H1 (cell line): ENCODE measurements around the gene DCAF16. TPM values are rescaled to one million over a fixed set of nuclear protein-coding genes. Genes with fewer than 3 reads are reported as not detected.

Experiments used
- CTCF ChIA-PET: fragments of 300-600 bp; sonication (Branson Sonifier 250); formaldehyde crosslinking; loops from one replicate; lab custom pipeline; 2021; ENCODE audit not compliant: partially characterized antibody; lab: Charles Lee
- POLR2A ChIA-PET: fragments of 300-600 bp; sonication (Branson Sonifier 250); formaldehyde crosslinking; loops from one replicate; lab custom pipeline; 2021; ENCODE audit warnings: inconsistent platforms; ENCODE audit not compliant: partially characterized antibody; lab: Charles Lee
- DNase-seq, 2 experiments: peaks; one replicate each; pipeline versions ENCODE4 v3.0.0 to v3.0.0-alpha.2; 2010 to 2022; ENCODE audit warnings: low spot score in 2 of 2, low read depth in 1 of 2, mixed read lengths in 1 of 2
- FAIRE-seq: peaks from 2 replicates; lab custom pipeline; 2011; peaks lifted over from hg19 to GRCh38; lab: Jason Lieb, UNC
- H2AFZ ChIP-seq: 2 replicates; pipeline ENCODE4 v1.8.1; 2012; ENCODE audit warnings: low read length, inconsistent platforms
- H2AK5ac ChIP-seq: 2 replicates; pipeline ENCODE4 v1.6.1; 2013; ENCODE audit warnings: low read depth, low read length
- H2BK120ac ChIP-seq: replicated peaks from 2 replicates; pipeline ENCODE3; 2013; ENCODE audit warnings: low read depth, low read length, inconsistent platforms
- H2BK12ac ChIP-seq: 2 replicates; pipeline ENCODE4 v1.6.1; 2013; ENCODE audit warnings: low read depth, low read length
- H2BK15ac ChIP-seq: 2 replicates; pipeline ENCODE4 v1.6.1; 2013; ENCODE audit warnings: low read length
- H2BK20ac ChIP-seq: 2 replicates; pipeline ENCODE4 v1.6.1; 2013; ENCODE audit warnings: low read length
- H2BK5ac ChIP-seq: 2 replicates; pipeline ENCODE4 v1.6.1; 2013; ENCODE audit warnings: low read depth, low read length
- H3K14ac ChIP-seq: 2 replicates; pipeline ENCODE4 v1.6.1; 2013; ENCODE audit warnings: inconsistent platforms; ENCODE audit not compliant: insufficient read length
- H3K18ac ChIP-seq: 2 replicates; pipeline ENCODE4 v1.6.1; 2013; ENCODE audit warnings: low read length; ENCODE audit errors: extremely low read depth
- H3K23ac ChIP-seq: 2 replicates; pipeline ENCODE4 v1.6.1; 2013; ENCODE audit warnings: inconsistent platforms; ENCODE audit not compliant: insufficient read length
- H3K23me2 ChIP-seq: 2 replicates; pipeline ENCODE4 v1.6.1; 2013; ENCODE audit warnings: low read depth, low read length
- H3K27ac ChIP-seq: 2 replicates; pipeline ENCODE4 v1.6.1; 2011; ENCODE audit warnings: low read depth, low read length, inconsistent platforms
- H3K27me3 ChIP-seq, 4 experiments: replicated peaks in 1 of 4; 1 replicate in 1 of 4; 2 replicates in 3 of 4; pipeline versions ENCODE4 v1.6.1 to v1.8.1; 2011 to 2013; ENCODE audit warnings: low read length in 3 of 4, mild to moderate bottlenecking in 3 of 4, inconsistent platforms in 2 of 4, mixed read lengths in 2 of 4, moderate library complexity in 1 of 4; ENCODE audit not compliant: control insufficient read depth in 3 of 4, insufficient read depth in 3 of 4; ENCODE audit errors: extremely low read depth in 1 of 4
- H3K36me3 ChIP-seq, 4 experiments: 2 replicates each; pipeline versions ENCODE4 v1.6.1 to v1.8.1; 2011 to 2013; ENCODE audit warnings: mild to moderate bottlenecking in 4 of 4, low read length in 3 of 4, moderate library complexity in 2 of 4, control low read depth in 1 of 4, inconsistent platforms in 1 of 4; ENCODE audit not compliant: insufficient read depth in 4 of 4, control insufficient read depth in 2 of 4
- H3K4ac ChIP-seq: replicated peaks from 2 replicates; pipeline ENCODE3; 2013; ENCODE audit warnings: low read length, low read depth, mixed read lengths, inconsistent platforms; ENCODE audit not compliant: insufficient read length
- H3K4me1 ChIP-seq, 4 experiments: replicated peaks in 1 of 4; 1 replicate in 1 of 4; 2 replicates in 3 of 4; pipeline versions ENCODE4 v1.6.1 to v1.8.1; 2011 to 2013; ENCODE audit warnings: low read length in 3 of 4, inconsistent platforms in 2 of 4, mixed read lengths in 1 of 4; ENCODE audit not compliant: insufficient read depth in 4 of 4, control insufficient read depth in 3 of 4
- H3K4me2 ChIP-seq, 2 experiments: 2 replicates each; pipeline versions ENCODE4 v1.6.1 to v1.8.1; 2011 to 2013; ENCODE audit warnings: low read depth in 2 of 2, low read length in 2 of 2, control low read depth in 1 of 2, inconsistent platforms in 1 of 2, mild to moderate bottlenecking in 1 of 2; ENCODE audit not compliant: insufficient read depth in 1 of 2
- H3K4me3 ChIP-seq, 4 experiments: fragments of 200-600, 300-600 bp in 1 of 4; sonication (generic), shearing (Covaris generic), sonication (Bioruptor Twin) in 1 of 4; 2 replicates each; pipeline versions ENCODE4 v1.5.1 to v1.8.1; 2011 to 2016; ENCODE audit warnings: low read length in 4 of 4, low read depth in 3 of 4, control low read depth in 2 of 4, inconsistent platforms in 2 of 4, mild to moderate bottlenecking in 2 of 4, mixed read lengths in 1 of 4, moderate library complexity in 1 of 4; ENCODE audit not compliant: insufficient read depth in 2 of 4; ENCODE audit errors: extremely low read depth in 1 of 4
- H3K56ac ChIP-seq: replicated peaks from 2 replicates; pipeline ENCODE3; 2013; ENCODE audit warnings: low read depth, mild to moderate bottlenecking, mixed read lengths, low read length, inconsistent platforms; ENCODE audit not compliant: insufficient read length
- H3K79me1 ChIP-seq: 2 replicates; pipeline ENCODE4 v1.6.1; 2013; ENCODE audit warnings: low read depth, low read length, control low read depth
- H3K79me2 ChIP-seq, 2 experiments: 2 replicates each; pipeline versions ENCODE4 v1.6.1 to v1.8.1; 2012 to 2013; ENCODE audit warnings: low read length in 2 of 2, mild to moderate bottlenecking in 2 of 2, inconsistent platforms in 1 of 2; ENCODE audit not compliant: insufficient read depth in 2 of 2, control insufficient read depth in 1 of 2
- H3K9ac ChIP-seq, 4 experiments: replicated peaks in 1 of 4; 1 replicate in 1 of 4; 2 replicates in 3 of 4; pipeline versions ENCODE4 v1.6.1 to v1.8.1; 2011 to 2013; ENCODE audit warnings: low read depth in 3 of 4, low read length in 3 of 4, control low read depth in 2 of 4, mild to moderate bottlenecking in 2 of 4, moderate library complexity in 2 of 4, inconsistent platforms in 1 of 4; ENCODE audit errors: extremely low read depth in 1 of 4
- H3K9me3 ChIP-seq, 2 experiments: 2 replicates each; pipeline versions ENCODE4 v1.6.1 to v1.8.1; 2012 to 2013; ENCODE audit warnings: mild to moderate bottlenecking in 2 of 2, moderate library complexity in 2 of 2, control low read depth in 1 of 2, inconsistent platforms in 1 of 2, low read depth in 1 of 2, low read length in 1 of 2, mixed read lengths in 1 of 2; ENCODE audit not compliant: insufficient read depth in 2 of 2
- H4K20me1 ChIP-seq, 2 experiments: replicated peaks in 1 of 2; 2 replicates each; pipeline versions ENCODE3 to v1.8.1; 2011 to 2013; ENCODE audit warnings: inconsistent platforms in 2 of 2, low read length in 2 of 2, mild to moderate bottlenecking in 1 of 2; ENCODE audit not compliant: insufficient read depth in 2 of 2, control insufficient read depth in 1 of 2
- H4K5ac ChIP-seq: 2 replicates; pipeline ENCODE4 v1.6.1; 2013; ENCODE audit warnings: low read length, low read depth, mixed read lengths, inconsistent platforms; ENCODE audit not compliant: insufficient read length
- H4K8ac ChIP-seq: 2 replicates; pipeline ENCODE4 v1.8.0; 2013; ENCODE audit warnings: mild to moderate bottlenecking, moderate library complexity, low read length, inconsistent platforms; ENCODE audit not compliant: insufficient read depth; ENCODE audit errors: extremely low read depth
- H4K91ac ChIP-seq: replicated peaks from 2 replicates; pipeline ENCODE3; 2013; ENCODE audit warnings: low read length, mixed read lengths, inconsistent platforms; ENCODE audit not compliant: insufficient read length
- CBX8 ChIP-seq: fragments of 300-800, 300-1000 bp; sonication (generic); IDR thresholded peaks from 2 replicates; pipeline ENCODE4 v1.7.1; 2016; ENCODE audit warnings: low read depth, low read length, borderline replicate concordance
- FOSL1 ChIP-seq: IDR thresholded peaks from 2 replicates; pipeline ENCODE4 v1.6.1; 2011; ENCODE audit warnings: mild to moderate bottlenecking, low read depth, low read length, moderate library complexity; ENCODE audit not compliant: insufficient read depth
- HDAC2 ChIP-seq, 2 experiments: fragments of 300-600 bp in 1 of 2; sonication (generic) in 1 of 2; IDR thresholded peaks; 2 replicates each; pipeline ENCODE4 v1.6.1; 2011 to 2012; ENCODE audit warnings: low read depth in 2 of 2, low read length in 2 of 2, mild to moderate bottlenecking in 2 of 2, moderate library complexity in 2 of 2, borderline replicate concordance in 1 of 2, inconsistent platforms in 1 of 2
- KDM4A ChIP-seq: IDR thresholded peaks from one replicate; pipeline ENCODE4 v1.7.1; 2012; ENCODE audit warnings: low read depth, mild to moderate bottlenecking, moderate library complexity, low read length, inconsistent platforms; ENCODE audit not compliant: severe bottlenecking
- MAFK ChIP-seq: IDR thresholded peaks from 2 replicates; pipeline ENCODE4 v1.6.1; 2012; ENCODE audit warnings: low read depth, mild to moderate bottlenecking, improper control_type of control experiment, low read length
- POLR2AphosphoS5 ChIP-seq: IDR thresholded peaks from 2 replicates; pipeline ENCODE4 v1.6.1; 2011; ENCODE audit warnings: low read depth, low read length
- SRF ChIP-seq: IDR thresholded peaks from 2 replicates; pipeline ENCODE4 v1.6.1; 2011; ENCODE audit warnings: mild to moderate bottlenecking, low read depth, low read length, moderate library complexity
- TEAD4 ChIP-seq: IDR thresholded peaks from 2 replicates; pipeline ENCODE4 v1.6.1; 2012; ENCODE audit warnings: low read depth, low read length, inconsistent platforms, mixed read lengths
- WGBS, 2 experiments: shearing (Covaris generic) in 1 of 2; methylation state at CpG; one replicate each; pipeline versions ENCODE4 v1.1.6 to v1.1.7; 2013 to 2015; ENCODE audit warnings: low lambda C conversion rate in 2 of 2, mixed read lengths in 2 of 2, inconsistent platforms in 1 of 2, low coverage in 1 of 2, missing lambda C conversion rate in 1 of 2; ENCODE audit not compliant: insufficient replicate concordance in 2 of 2, insufficient coverage in 1 of 2, insufficient read length in 1 of 2; ENCODE audit errors: extremely low coverage in 1 of 2, missing lambda C conversion rate in 1 of 2; 5-methylcytosine and 5-hydroxymethylcytosine counted together
- long read RNA-seq, 2 experiments: library from RNA in 1 of 2; library from capped mRNA in 1 of 2; stranded (forward); transcript quantifications; one replicate each; pipeline ENCODE4 v2.0.0, GENCODE V29; 2021; ENCODE audit warnings: inconsistent platforms in 1 of 2
- polyA minus RNA-seq, 3 experiments: library from RNA; depleted of rRNA, polyadenylated mRNA; stranded (reverse); fragments of >200 nt; gene quantifications; 1 replicate in 2 of 3; 2 replicates in 1 of 3; pipeline ENCODE4 v1.2.3, GENCODE V29; 2011
- polyA plus RNA-seq, 7 experiments: library from polyadenylated mRNA; depleted of rRNA in 3 of 7; stranded (reverse) in 5 of 7; unstranded in 2 of 7; fragments of >200 nt in 5 of 7; fragments of 200-250 nt in 2 of 7; gene quantifications; 1 replicate in 5 of 7; 2 replicates in 1 of 7; 4 replicates in 1 of 7; pipeline versions ENCODE4 v1.2.1 to v1.2.3, GENCODE V29; 2011 to 2013; ENCODE audit warnings: missing spikeins in 2 of 7, mixed read lengths in 2 of 7
- total RNA-seq: library from RNA; stranded (reverse); fragmentation: NEBNext Ultra II Directional; extraction: Animal tissue kit (Norgen Biotek cat#: 25700); gene quantifications from 2 replicates; pipeline ENCODE4 v1.2.1, GENCODE V29; 2021

Gene DCAF16
- total RNA-seq (55.7 and 57.9 TPM in 2 replicates), polyA plus RNA-seq (2011; rRNA removed) (22.7 and 26.5 TPM in 2 replicates), polyA minus RNA-seq (2011; rRNA and poly(A)+ RNA removed) (31.4 and 48.1 TPM in 2 replicates)
- 26.0 TPM for polyA plus RNA-seq (2011; cell fraction: cytosol; rRNA removed)
- polyA plus RNA-seq (2011; cell fraction: nucleus; rRNA removed), result 23.4 TPM
- 28.9 to 33.9 TPM (median 31.1 TPM) in 4 replicates for polyA plus RNA-seq (2012, experiment 1 of 2)
- polyA plus RNA-seq (2012, experiment 2 of 2), result 7.3 TPM
- 38.2 TPM for polyA plus RNA-seq (2013, experiment 1 of 2)
- polyA plus RNA-seq (2013, experiment 2 of 2), result 35.8 TPM
- polyA minus RNA-seq (2011; cell fraction: cytosol; rRNA and poly(A)+ RNA removed), result 30.5 TPM
- polyA minus RNA-seq (2011; cell fraction: nucleus; rRNA and poly(A)+ RNA removed), result 35.2 TPM
- long read RNA-seq, experiment 1, partial matches to known transcripts, result 0 of 11 reads
- long read RNA-seq, experiment 1, other reads (novel, unspliced or antisense), result 11 of 11 reads
- long read RNA-seq, experiment 2, partial matches to known transcripts, result 3 of 7 reads
- long read RNA-seq, experiment 2, other reads (novel, unspliced or antisense), result 3 of 7 reads

- Histone ChIP-seq H2BK12ac (peak within 1 kb of the TSS; percentile 90), H3K4ac (peak within 1 kb of the TSS; percentile 96), H2AK5ac (peak within 1 kb of the TSS; percentile 75), H3K23me2 (peaks cover 3% of the 10 kb centered on the region; the same call in 1 of the 2 replicates), H3K79me2 (peaks cover 13 to 95% of the 10 kb centered on the region in 2 experiments), H2BK15ac (no peak within 1 kb of the TSS), H4K20me1 (peaks cover 13 to 15% of the 10 kb centered on the region in 2 experiments), H3K23ac (peak within 1 kb of the TSS; percentile 5), H2BK5ac (peak within 1 kb of the TSS; percentile 96), H4K8ac (peak within 1 kb of the TSS; percentile 99), H3K79me1 (no peaks in the 10 kb centered on the region), H4K91ac (peak within 1 kb of the TSS; percentile 89), H3K14ac (peak within 1 kb of the TSS; percentile 6), H3K18ac (peak within 1 kb of the TSS; percentile 95), H3K4me3 (peak within 1 kb of the TSS; percentile 94 to 98 (median 97)), H3K27ac (peak within 1 kb of the TSS; percentile 97), H3K27me3 (no peaks in the 10 kb centered on the region), H2AFZ (0 out of 2 replicates have a peak within 1 kb of the TSS, but pooled peaks have one; percentile 56), H3K9ac (peak within 1 kb of the TSS; percentile 91 to 99 (median 96)), H2BK120ac (no peak within 1 kb of the TSS), H3K56ac (peak within 1 kb of the TSS; percentile 95), H3K9me3 (no peaks in the 10 kb centered on the region), H3K4me1 (peaks cover 2 to 6% (median 4%) of the 10 kb centered on the region in 4 experiments; a peak in 5 of 7 replicates), H4K5ac (peak within 1 kb of the TSS; percentile 94), H3K36me3 (peaks cover 0 to 19% (median 5%) of the 10 kb centered on the region in 4 experiments; a peak in 3 of 8 replicates), H2BK20ac (no peak within 1 kb of the TSS), H3K4me2 (peak within 1 kb of the TSS; percentile 71 to 81)
- peak; percentile 98 to 99 for DNase-seq
- ChIA-PET POLR2A (interaction anchor here (0.6 to 3.4 kb wide), 9 partner anchors 12 to 907 kb away, joined by 3 to 19 read pairs (median 4); partner anchors contain the start of genes FAM184B, MED28 and QDPR), CTCF (interaction anchor here (0.8 to 3.7 kb wide), 7 partner anchors 9 to 169 kb away, joined by 3 to 23 read pairs (median 3); no protein-coding TSS in a partner anchor)
- 1% methylated on average over 61 of the region's 69 CpGs; no CpG with 5 or more reads in 1 of the 2 experiments for WGBS, 2 experiments
- FAIRE-seq, result peak; percentile 93
- TF ChIP-seq KDM4A (peak; percentile 96), POLR2AphosphoS5 (peak; percentile 99), MAFK (no peak), FOSL1 (no peak), CBX8 (no peak), TEAD4 (no peak), HDAC2 (IDR thresholded peaks at IDR 0.05; ENCODE audit: borderline replicate concordance in 1 of 2, low read depth in 2 of 2, low read length in 2 of 2) (peak; percentile 71 to 80; a peak in 2 of 4 replicates), SRF (no peak)
These were observed at the start of gene DCAF16, which contains the start of gene NCAPG for GRCh38 chr4:17810260-17811077. DCAF16 (minus strand) TSS chr4:17810757; CDS start chr4:17804141, 6,616 bp downstream. NCAPG (plus strand) TSS chr4:17810979; CDS start chr4:17811078, 99 bp downstream.
